Dendritic cell treated with granulocyte-macrophage colony-stimulating factor and Interleukin-4, amounts not matched to agents 40 ng/mL and 50 ng/mL, for 4 days (primary cell): ENCODE measurements around the gene FOXP2.
"Not testable (repeated sequence)": the region's sequence is repeated elsewhere in the genome, so short reads cannot be mapped to it uniquely, and the experiment has no call there.

Source experiments
- H3K27ac Mint-ChIP-seq: one replicate; pipeline ENCODE4 v1.8.0; 2022; ENCODE audit warnings: mild to moderate bottlenecking, mixed read lengths
- H3K27me3 Mint-ChIP-seq: one replicate; pipeline ENCODE4 v1.8.0; 2022; ENCODE audit warnings: mild to moderate bottlenecking, mixed read lengths
- H3K36me3 Mint-ChIP-seq: one replicate; pipeline ENCODE4 v1.8.0; 2022; ENCODE audit warnings: low read depth, mixed read lengths
- H3K4me1 Mint-ChIP-seq: one replicate; pipeline ENCODE4 v1.8.0; 2022; ENCODE audit warnings: low read depth, mixed read lengths
- H3K4me3 Mint-ChIP-seq: one replicate; pipeline ENCODE4 v1.8.0; 2022; ENCODE audit warnings: mild to moderate bottlenecking, moderate library complexity, mixed read lengths
- H3K9me3 Mint-ChIP-seq: one replicate; pipeline ENCODE4 v1.8.0; 2022; ENCODE audit warnings: mixed read lengths
- intact Hi-C: fragments of 100-400 bp; cut with micrococcal nuclease; formaldehyde crosslinking; loops from one replicate; pipeline ENCODE4 v1.15.0; 2022

The FOXP2 gene

DNA sequence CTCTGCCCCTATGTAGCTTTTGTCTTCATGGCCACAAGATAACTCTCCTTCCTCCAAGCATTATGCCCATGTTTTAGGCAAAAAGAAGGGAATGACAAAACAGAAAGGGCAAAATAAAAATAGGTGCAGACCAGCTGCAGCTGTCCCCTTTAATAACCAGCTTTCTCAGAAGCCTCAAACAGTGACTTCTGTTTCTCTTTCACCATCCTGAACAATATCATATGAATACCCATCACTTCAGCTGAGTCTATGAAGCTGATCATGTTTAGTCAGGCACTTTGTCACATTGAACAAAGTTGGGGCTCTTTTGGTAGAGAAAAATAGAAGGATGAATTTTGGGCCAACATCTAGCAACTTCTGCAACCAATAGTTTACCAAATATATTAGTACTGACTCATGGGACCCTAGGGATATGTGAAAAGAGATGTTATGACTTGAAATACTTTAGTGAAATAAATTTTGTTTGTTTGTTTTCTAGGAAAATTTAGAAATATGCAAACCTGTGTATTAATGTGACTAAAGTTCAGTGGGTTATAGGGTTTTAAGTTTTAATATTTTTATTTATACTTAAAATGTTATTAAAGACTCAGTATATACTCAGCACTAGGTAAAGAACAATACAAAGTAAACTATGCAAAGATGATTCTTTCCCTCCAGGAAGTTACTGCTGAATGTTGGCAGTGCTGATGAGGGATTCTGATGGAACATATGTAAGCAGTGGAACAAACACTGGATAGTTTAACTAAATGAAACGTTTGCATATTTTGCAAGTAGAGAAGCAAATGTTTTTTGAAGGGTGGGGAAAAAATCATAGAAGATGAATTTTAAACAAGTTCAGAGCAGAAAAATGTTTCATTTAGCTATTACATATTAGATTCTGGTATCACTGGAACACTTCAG, 133.7 kb downstream of the FOXP2 start:
- Mint-ChIP-seq H3K36me3 (no peaks in the 10 kb centered on the region), H3K4me3 (no peak overlapping the region), H3K27me3 (no peaks in the 10 kb centered on the region), H3K27ac (no peak overlapping the region), H3K4me1 (no peaks in the 10 kb centered on the region), H3K9me3 (no peaks in the 10 kb centered on the region)
- intact Hi-C loops = no loop called here

DNA sequence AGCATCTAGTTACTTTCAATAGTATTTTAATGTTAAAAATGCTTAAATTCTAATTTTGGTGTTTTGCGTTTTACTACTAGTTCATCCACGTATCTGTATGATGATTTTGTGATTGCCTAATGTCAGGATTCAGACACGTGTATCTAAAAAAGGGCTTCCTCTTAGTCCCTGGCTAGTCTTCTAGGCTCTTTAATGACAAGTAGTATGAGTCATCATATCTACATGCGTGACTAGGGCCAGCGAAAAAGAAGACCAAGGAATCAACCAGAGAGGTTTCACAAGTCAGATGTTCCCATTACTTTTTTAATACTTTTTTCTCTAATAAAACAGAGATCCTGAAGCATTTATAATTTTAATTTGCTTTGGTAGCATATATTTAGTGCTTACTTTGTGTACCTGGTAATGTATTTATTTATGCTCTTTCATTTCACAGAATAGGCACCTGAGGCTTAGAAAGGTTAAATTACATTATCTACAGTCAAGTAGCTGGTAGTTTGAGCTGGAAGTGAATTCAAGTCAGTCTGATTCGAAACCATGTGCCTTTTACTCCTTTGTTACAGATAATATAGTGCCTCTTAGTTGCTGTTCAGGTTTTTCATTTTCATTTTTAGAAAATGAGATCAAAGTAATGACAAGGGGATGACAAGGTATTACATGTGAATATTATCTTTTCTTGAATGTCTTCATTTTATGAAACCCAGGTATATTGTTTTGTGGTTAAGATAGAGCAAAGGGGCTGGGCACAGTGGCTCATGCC, 140.3 kb downstream of the FOXP2 start:
- Mint-ChIP-seq H3K4me1 (no peaks in the 10 kb centered on the region), H3K36me3 (no peaks in the 10 kb centered on the region), H3K27ac (no peak overlapping the region), H3K4me3 (no peak overlapping the region), H3K27me3 (no peaks in the 10 kb centered on the region), H3K9me3 (no peaks in the 10 kb centered on the region)
- intact Hi-C loops = no loop called here

DNA sequence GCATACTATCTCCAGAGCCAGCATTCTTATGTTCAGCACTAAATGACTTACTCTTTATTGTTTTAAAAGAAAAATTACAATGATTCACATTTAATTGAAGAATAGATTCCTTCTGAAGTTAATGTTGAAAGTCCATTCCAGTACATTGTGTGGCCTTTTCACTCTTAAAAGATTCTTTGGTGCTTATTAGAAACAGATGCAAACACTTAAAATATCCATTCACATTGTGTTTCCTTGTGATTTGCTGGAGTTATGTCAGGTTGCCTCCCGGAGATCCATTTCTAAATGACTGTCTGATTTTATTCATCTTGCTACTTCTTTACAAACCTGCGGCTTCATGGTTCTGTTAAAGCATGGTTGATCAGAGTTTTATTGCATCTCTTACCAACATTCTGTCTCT, 152.8 kb downstream of the FOXP2 start:
- Mint-ChIP-seq H3K36me3 (no peaks in the 10 kb centered on the region), H3K27ac (no peak overlapping the region), H3K4me3 (no peak overlapping the region), H3K4me1 (no peaks in the 10 kb centered on the region), H3K9me3 (no peaks in the 10 kb centered on the region), H3K27me3 (no peaks in the 10 kb centered on the region)
- intact Hi-C loops = no loop called here

- Mint-ChIP-seq H3K27ac (no peak overlapping the region), H3K9me3 (no peaks in the 10 kb centered on the region), H3K36me3 (no peaks in the 10 kb centered on the region), H3K27me3 (no peaks in the 10 kb centered on the region), H3K4me3 (no peak overlapping the region), H3K4me1 (no peaks in the 10 kb centered on the region)
- intact Hi-C loops = no loop called here
Observed at GRCh38 chr7:114569220-114569619, 154.6 kb downstream of the FOXP2 start.

DNA sequence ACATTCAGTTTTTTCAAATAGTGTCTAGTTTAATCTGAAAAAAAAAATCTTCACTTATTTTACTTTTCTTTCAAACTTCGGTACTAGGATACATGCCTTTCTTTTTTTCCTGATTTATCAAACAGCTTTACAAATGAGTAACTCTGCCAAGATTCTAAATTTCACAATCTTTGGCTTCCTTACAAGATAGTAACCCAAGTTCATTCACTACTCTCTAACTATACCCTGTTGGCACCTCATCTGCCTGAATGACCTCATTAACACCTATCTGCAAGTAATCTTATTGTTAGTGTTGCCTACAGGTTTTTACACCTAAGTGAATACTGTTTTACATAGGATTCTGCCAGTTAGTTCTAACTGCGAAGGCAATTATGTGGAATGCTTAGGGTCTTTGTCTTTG, 159.8 kb downstream of the FOXP2 start:
- Mint-ChIP-seq H3K27ac (no peak overlapping the region), H3K4me3 (no peak overlapping the region), H3K9me3 (no peaks in the 10 kb centered on the region), H3K27me3 (no peaks in the 10 kb centered on the region), H3K36me3 (no peaks in the 10 kb centered on the region), H3K4me1 (no peaks in the 10 kb centered on the region)
- intact Hi-C loops = no loop called here

DNA sequence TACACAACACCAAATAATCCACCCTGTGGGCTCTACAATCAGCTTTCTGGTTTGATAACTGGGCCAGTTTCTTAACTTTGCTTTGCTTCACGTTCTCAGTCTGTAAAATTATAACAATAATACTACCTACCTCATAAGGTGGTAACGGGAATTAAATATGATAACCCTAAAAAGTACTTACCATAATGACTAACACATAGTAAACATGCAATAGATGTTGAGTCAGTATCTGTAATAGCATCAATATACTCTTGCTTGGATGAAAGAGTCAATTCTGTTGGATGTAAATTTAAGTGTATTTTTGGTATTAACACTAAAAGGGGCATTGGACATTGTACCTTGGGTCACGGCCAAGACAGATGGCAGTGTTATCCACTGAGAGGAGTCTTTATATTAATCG, 160.5 kb downstream of the FOXP2 start:
- Mint-ChIP-seq H3K9me3 (no peaks in the 10 kb centered on the region), H3K36me3 (no peaks in the 10 kb centered on the region), H3K27ac (no peak overlapping the region), H3K4me3 (no peak overlapping the region), H3K27me3 (no peaks in the 10 kb centered on the region), H3K4me1 (no peaks in the 10 kb centered on the region)
- intact Hi-C loops = no loop called here

- H3K4me3 Mint-ChIP-seq, H3K4me1 Mint-ChIP-seq, H3K27me3 Mint-ChIP-seq, H3K36me3 Mint-ChIP-seq, H3K9me3 Mint-ChIP-seq, intact Hi-C loops, H3K27ac Mint-ChIP-seq: not testable (repeated sequence)
Observed at GRCh38 chr7:114580963-114581362, 166.3 kb downstream of the FOXP2 start.

DNA sequence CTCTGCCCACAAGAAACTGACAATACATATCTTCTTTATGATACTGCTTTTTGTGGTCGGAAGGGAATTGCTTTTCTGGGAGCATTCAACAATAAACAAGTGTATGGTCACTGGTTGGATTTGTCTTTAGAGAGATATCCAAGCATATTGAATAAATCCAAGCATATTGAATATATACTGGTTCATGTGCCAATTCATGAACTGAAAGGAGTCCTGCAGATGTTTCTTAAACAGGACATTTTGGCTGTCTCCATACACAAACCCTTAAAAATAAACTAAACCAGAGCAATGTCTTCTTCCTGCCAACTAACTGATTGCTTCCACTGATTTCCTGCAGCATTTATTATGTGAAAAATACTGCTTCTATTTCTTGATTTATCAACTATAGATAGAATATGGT, 173.9 kb downstream of the FOXP2 start:
- no peaks in the 10 kb centered on the region for H3K36me3 Mint-ChIP-seq
- H3K27ac Mint-ChIP-seq = no peak overlapping the region
- intact Hi-C loops = no loop called here
- no peaks in the 10 kb centered on the region for H3K9me3 Mint-ChIP-seq
- H3K4me1 Mint-ChIP-seq = no peaks in the 10 kb centered on the region
- no peak overlapping the region for H3K4me3 Mint-ChIP-seq
- H3K27me3 Mint-ChIP-seq = no peaks in the 10 kb centered on the region

DNA sequence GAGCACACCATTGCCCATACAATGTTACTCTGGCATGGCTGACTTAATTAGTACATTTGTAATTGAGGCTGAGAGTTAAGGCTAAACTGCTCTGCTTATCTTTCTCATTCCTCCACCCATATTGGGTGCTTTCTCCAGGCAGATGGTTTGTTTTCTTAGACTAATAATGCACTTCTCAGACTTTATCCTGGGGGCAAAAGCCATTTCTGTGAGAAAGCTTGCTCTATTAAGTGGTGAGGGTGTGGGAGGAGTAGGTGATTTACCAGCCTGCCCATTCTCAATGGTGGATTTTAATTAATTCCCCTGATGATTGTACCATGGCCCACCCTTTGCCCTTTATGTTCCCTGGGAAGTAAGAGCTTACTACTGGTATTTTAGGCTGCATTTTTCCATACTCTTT, 174.8 kb downstream of the FOXP2 start:
- H3K9me3 Mint-ChIP-seq = no peaks in the 10 kb centered on the region
- H3K4me3 Mint-ChIP-seq = no peak overlapping the region
- intact Hi-C loops = no loop called here
- no peaks in the 10 kb centered on the region for H3K4me1 Mint-ChIP-seq
- no peaks in the 10 kb centered on the region for H3K36me3 Mint-ChIP-seq
- no peak overlapping the region for H3K27ac Mint-ChIP-seq
- no peaks in the 10 kb centered on the region for H3K27me3 Mint-ChIP-seq

GRCh38 chr7:114590298-114590697, 175.7 kb downstream of the FOXP2 start:
- intact Hi-C loops = no loop called here
- Mint-ChIP-seq H3K4me1 (no peaks in the 10 kb centered on the region), H3K36me3 (no peaks in the 10 kb centered on the region), H3K27me3 (no peaks in the 10 kb centered on the region), H3K27ac (no peak overlapping the region), H3K4me3 (no peak overlapping the region), H3K9me3 (no peaks in the 10 kb centered on the region)

DNA sequence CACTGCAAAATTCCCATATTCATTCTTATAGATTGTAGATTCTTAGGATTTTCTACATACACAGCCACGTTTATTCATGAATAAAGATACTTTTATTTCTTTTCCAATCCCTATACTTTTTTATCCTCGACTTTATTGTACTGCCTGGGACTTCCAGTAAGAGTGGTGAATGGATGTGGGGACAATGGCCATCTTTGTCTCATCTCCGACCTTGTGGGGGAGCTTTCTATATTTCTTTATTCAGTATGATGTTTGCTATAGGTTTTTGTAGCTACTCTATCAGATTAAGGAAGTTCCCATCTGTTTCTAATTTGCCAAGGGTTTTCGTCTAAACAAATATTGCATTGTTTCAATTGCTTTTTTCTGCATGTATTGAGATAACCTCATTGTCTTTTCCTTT, 184.3 kb downstream of the FOXP2 start:
- Mint-ChIP-seq H3K27ac (no peak overlapping the region), H3K36me3 (no peaks in the 10 kb centered on the region), H3K9me3 (no peaks in the 10 kb centered on the region), H3K4me3 (no peak overlapping the region), H3K4me1 (no peaks in the 10 kb centered on the region), H3K27me3 (no peaks in the 10 kb centered on the region)
- intact Hi-C loops = no loop called here

- no peaks in the 10 kb centered on the region for H3K36me3 Mint-ChIP-seq
- H3K27me3 Mint-ChIP-seq = no peaks in the 10 kb centered on the region
- H3K27ac Mint-ChIP-seq = no peak overlapping the region
- no peaks in the 10 kb centered on the region for H3K4me1 Mint-ChIP-seq
- no peak overlapping the region for H3K4me3 Mint-ChIP-seq
- H3K9me3 Mint-ChIP-seq = no peaks in the 10 kb centered on the region
- intact Hi-C loops = no loop called here
Observed at GRCh38 chr7:114606100-114606499, 191.5 kb downstream of the FOXP2 start.

GRCh38 chr7:114608822-114609221, 194.2 kb downstream of the FOXP2 start:
- H3K27me3 Mint-ChIP-seq, H3K9me3 Mint-ChIP-seq, H3K36me3 Mint-ChIP-seq, intact Hi-C loops, H3K27ac Mint-ChIP-seq, H3K4me3 Mint-ChIP-seq, H3K4me1 Mint-ChIP-seq: not testable (repeated sequence)

GRCh38 chr7:114620208-114620607, 205.6 kb downstream of the FOXP2 start:
- no peak overlapping the region for H3K27ac Mint-ChIP-seq
- H3K4me3 Mint-ChIP-seq = no peak overlapping the region
- no peaks in the 10 kb centered on the region for H3K27me3 Mint-ChIP-seq
- H3K9me3 Mint-ChIP-seq = no peaks in the 10 kb centered on the region
- no peaks in the 10 kb centered on the region for H3K4me1 Mint-ChIP-seq
- no peaks in the 10 kb centered on the region for H3K36me3 Mint-ChIP-seq
- intact Hi-C loops = no loop called here
